HEK293 (cell line): ENCODE measurements around the gene UTP11.
A peak's percentile ranks its signal among the peaks of the same experiment; 100 is the strongest.

Source experiments
- CTCF ChIA-PET: fragments of 350-600 bp; formaldehyde crosslinking; extraction: SDS; loops from one replicate; lab custom pipeline; 2021; ENCODE audit warnings: antibody characterized with exemption; lab: Yijun Ruan, JAX
- POLR2A ChIA-PET: fragments of 300-600 bp; formaldehyde crosslinking; extraction: SDS; loops from one replicate; lab custom pipeline; 2020; ENCODE audit warnings: antibody characterized with exemption, inconsistent platforms; lab: Yijun Ruan, JAX
- H3K27ac ChIP-seq: fragments of 200-500 bp; sonication (Bioruptor generic); 2 replicates; pipeline ENCODE4 v1.5.1; 2014; ENCODE audit warnings: low read depth, low read length, control low read depth, inconsistent platforms; ENCODE audit errors: extremely low read depth
- H3K36me3 ChIP-seq, 2 experiments: fragments of 200-500 bp in 1 of 2; sonication (Bioruptor generic) in 1 of 2; 1 replicate in 1 of 2; 2 replicates in 1 of 2; pipeline ENCODE4 v1.5.1; 2014 to 2017; ENCODE audit warnings: inconsistent platforms in 2 of 2, low read length in 2 of 2; ENCODE audit not compliant: control insufficient read depth in 2 of 2, insufficient read depth in 1 of 2
- H3K4me1 ChIP-seq: fragments of 200-500 bp; sonication (Bioruptor generic); 2 replicates; pipeline ENCODE4 v1.5.1; 2014; ENCODE audit warnings: mild to moderate bottlenecking, low read length, inconsistent platforms; ENCODE audit not compliant: control insufficient read depth, insufficient read depth
- H3K4me3 ChIP-seq: 2 replicates; pipeline ENCODE4 v1.5.1; 2011; ENCODE audit warnings: low read depth, mild to moderate bottlenecking, control low read depth, low read length, moderate library complexity
- H3K9me3 ChIP-seq: fragments of 200-500 bp; sonication (Bioruptor generic); 2 replicates; pipeline ENCODE4 v1.5.1; 2014; ENCODE audit warnings: low read depth, low read length, inconsistent platforms; ENCODE audit not compliant: control insufficient read depth, insufficient read depth
- FEZF1 ChIP-seq: fragments of 450-650 bp; formaldehyde crosslinking; IDR thresholded peaks from 2 replicates; pipeline ENCODE4 v1.5.1; 2016; ENCODE audit warnings: missing biosample characterization, missing genetic modification characterization
- GLIS1 ChIP-seq: fragments of 450-650 bp; formaldehyde crosslinking; IDR thresholded peaks from 2 replicates; pipeline ENCODE4 v1.5.1; 2016; ENCODE audit warnings: missing biosample characterization, missing genetic modification characterization
- KLF16 ChIP-seq: fragments of 450-650 bp; formaldehyde crosslinking; IDR thresholded peaks from 2 replicates; pipeline ENCODE4 v1.5.1; 2017; ENCODE audit warnings: missing biosample characterization, missing genetic modification characterization
- MZF1 ChIP-seq: fragments of 450-650 bp; formaldehyde crosslinking; IDR thresholded peaks from 2 replicates; pipeline ENCODE4 v1.5.1; 2017; ENCODE audit warnings: missing biosample characterization, missing genetic modification characterization, borderline replicate concordance
- OVOL3 ChIP-seq: fragments of 450-650 bp; formaldehyde crosslinking; IDR thresholded peaks from 2 replicates; pipeline ENCODE4 v1.5.1; 2016; ENCODE audit warnings: missing biosample characterization, missing genetic modification characterization
- TRIM28 ChIP-seq: IDR thresholded peaks from 2 replicates; pipeline ENCODE4 v1.6.1; 2011; ENCODE audit warnings: low read length, control low read depth, borderline replicate concordance
- ZBTB20 ChIP-seq: fragments of 450-650 bp; formaldehyde crosslinking; IDR thresholded peaks from 2 replicates; pipeline ENCODE4 v1.5.1; 2016; ENCODE audit warnings: missing biosample characterization, missing genetic modification characterization
- ZBTB8A ChIP-seq: fragments of 450-650 bp; formaldehyde crosslinking; IDR thresholded peaks from 2 replicates; pipeline ENCODE4 v1.5.1; 2016; ENCODE audit warnings: missing biosample characterization, missing genetic modification characterization
- ZFP37 ChIP-seq: fragments of 450-650 bp; formaldehyde crosslinking; IDR thresholded peaks from 2 replicates; pipeline ENCODE4 v1.5.1; 2016; ENCODE audit warnings: missing biosample characterization, missing genetic modification characterization
- ZIC2 ChIP-seq: fragments of 450-650 bp; formaldehyde crosslinking; IDR thresholded peaks from 2 replicates; pipeline ENCODE4 v1.5.1; 2016; ENCODE audit warnings: missing biosample characterization, missing genetic modification characterization
- ZNF132 ChIP-seq: fragments of 450-650 bp; formaldehyde crosslinking; IDR thresholded peaks from 2 replicates; pipeline ENCODE4 v1.5.1; 2017; ENCODE audit warnings: missing biosample characterization, missing genetic modification characterization, borderline replicate concordance
- ZNF140 ChIP-seq: fragments of 450-650 bp; formaldehyde crosslinking; IDR thresholded peaks from 2 replicates; pipeline ENCODE4 v1.5.1; 2016; ENCODE audit warnings: missing biosample characterization, missing genetic modification characterization
- ZNF2 ChIP-seq: fragments of 450-650 bp; formaldehyde crosslinking; IDR thresholded peaks from 2 replicates; pipeline ENCODE4 v1.5.1; 2016; ENCODE audit warnings: missing biosample characterization, missing genetic modification characterization
- ZNF335 ChIP-seq: fragments of 450-650 bp; formaldehyde crosslinking; conservative IDR thresholded peaks from 2 replicates; pipeline ENCODE4 v1.5.1; 2016; ENCODE audit warnings: missing biosample characterization, missing genetic modification characterization
- ZNF341 ChIP-seq: fragments of 450-650 bp; formaldehyde crosslinking; IDR thresholded peaks from 2 replicates; pipeline ENCODE4; 2016; ENCODE audit warnings: low read depth, missing biosample characterization, missing genetic modification characterization
- ZNF350 ChIP-seq: fragments of 450-650 bp; formaldehyde crosslinking; IDR thresholded peaks from 2 replicates; pipeline ENCODE4 v1.5.0; 2017; ENCODE audit warnings: missing biosample characterization, mild to moderate bottlenecking, missing genetic modification characterization
- ZNF354C ChIP-seq: fragments of 450-650 bp; formaldehyde crosslinking; IDR thresholded peaks from 2 replicates; pipeline ENCODE4 v1.5.1; 2016; ENCODE audit warnings: missing biosample characterization, missing genetic modification characterization, low read depth, borderline replicate concordance
- ZNF391 ChIP-seq: fragments of 450-650 bp; formaldehyde crosslinking; IDR thresholded peaks from 2 replicates; pipeline ENCODE4 v1.5.1; 2016; ENCODE audit warnings: low read depth, missing biosample characterization, missing genetic modification characterization, borderline replicate concordance
- ZNF423 ChIP-seq: fragments of 450-650 bp; formaldehyde crosslinking; IDR thresholded peaks from 2 replicates; pipeline ENCODE4 v1.5.1; 2016; ENCODE audit warnings: missing biosample characterization, missing genetic modification characterization
- ZNF561 ChIP-seq: fragments of 450-650 bp; IDR thresholded peaks from 2 replicates; pipeline ENCODE4 v1.5.1; 2018; ENCODE audit warnings: missing biosample characterization, missing genetic modification characterization, borderline replicate concordance
- ZNF571 ChIP-seq: fragments of 450-650 bp; formaldehyde crosslinking; IDR thresholded peaks from 2 replicates; pipeline ENCODE4 v1.5.0; 2017; ENCODE audit warnings: missing biosample characterization, missing genetic modification characterization
- ZNF660 ChIP-seq: fragments of 450-650 bp; IDR thresholded peaks from 2 replicates; pipeline ENCODE4 v1.5.1; 2018; ENCODE audit warnings: missing biosample characterization, mild to moderate bottlenecking, missing genetic modification characterization
- ZNF664 ChIP-seq: fragments of 450-650 bp; formaldehyde crosslinking; IDR thresholded peaks from 2 replicates; pipeline ENCODE4 v1.5.1; 2016; ENCODE audit warnings: missing biosample characterization, missing genetic modification characterization
- ZNF701 ChIP-seq: fragments of 450-650 bp; formaldehyde crosslinking; IDR thresholded peaks from 2 replicates; pipeline ENCODE4 v1.5.1; 2016; ENCODE audit warnings: missing biosample characterization, missing genetic modification characterization
- ZNF768 ChIP-seq: fragments of 450-650 bp; formaldehyde crosslinking; IDR thresholded peaks from 2 replicates; pipeline ENCODE4 v1.5.1; 2018; ENCODE audit warnings: missing biosample characterization, mild to moderate bottlenecking, missing genetic modification characterization
- ZNF843 ChIP-seq: fragments of 450-650 bp; formaldehyde crosslinking; IDR thresholded peaks from 2 replicates; pipeline ENCODE4 v1.5.1; 2016; ENCODE audit warnings: missing biosample characterization, missing genetic modification characterization
- TF ChIP-seq, protein P1 (sequence below): fragments of 450-650 bp; formaldehyde crosslinking; IDR thresholded peaks from 2 replicates; pipeline ENCODE4 v1.5.1; 2016; ENCODE audit warnings: missing biosample characterization, missing genetic modification characterization
- TF ChIP-seq, protein P2 (sequence below): fragments of 450-650 bp; formaldehyde crosslinking; IDR thresholded peaks from 2 replicates; pipeline ENCODE4 v1.5.1; 2017; ENCODE audit warnings: missing biosample characterization, missing genetic modification characterization
- TF ChIP-seq, protein P3 (sequence below): fragments of 450-650 bp; formaldehyde crosslinking; IDR thresholded peaks from 2 replicates; pipeline ENCODE4 v1.5.1; 2016; ENCODE audit warnings: missing biosample characterization, missing genetic modification characterization
- TF ChIP-seq, protein P4 (sequence below): fragments of 450-650 bp; formaldehyde crosslinking; IDR thresholded peaks from 2 replicates; pipeline ENCODE4 v1.5.1; 2016; ENCODE audit warnings: missing biosample characterization, missing genetic modification characterization
- TF ChIP-seq, protein P5 (sequence below): fragments of 450-650 bp; formaldehyde crosslinking; IDR thresholded peaks from 2 replicates; pipeline ENCODE4 v1.5.1; 2017; ENCODE audit warnings: missing biosample characterization, missing genetic modification characterization

The UTP11 gene

DNA sequence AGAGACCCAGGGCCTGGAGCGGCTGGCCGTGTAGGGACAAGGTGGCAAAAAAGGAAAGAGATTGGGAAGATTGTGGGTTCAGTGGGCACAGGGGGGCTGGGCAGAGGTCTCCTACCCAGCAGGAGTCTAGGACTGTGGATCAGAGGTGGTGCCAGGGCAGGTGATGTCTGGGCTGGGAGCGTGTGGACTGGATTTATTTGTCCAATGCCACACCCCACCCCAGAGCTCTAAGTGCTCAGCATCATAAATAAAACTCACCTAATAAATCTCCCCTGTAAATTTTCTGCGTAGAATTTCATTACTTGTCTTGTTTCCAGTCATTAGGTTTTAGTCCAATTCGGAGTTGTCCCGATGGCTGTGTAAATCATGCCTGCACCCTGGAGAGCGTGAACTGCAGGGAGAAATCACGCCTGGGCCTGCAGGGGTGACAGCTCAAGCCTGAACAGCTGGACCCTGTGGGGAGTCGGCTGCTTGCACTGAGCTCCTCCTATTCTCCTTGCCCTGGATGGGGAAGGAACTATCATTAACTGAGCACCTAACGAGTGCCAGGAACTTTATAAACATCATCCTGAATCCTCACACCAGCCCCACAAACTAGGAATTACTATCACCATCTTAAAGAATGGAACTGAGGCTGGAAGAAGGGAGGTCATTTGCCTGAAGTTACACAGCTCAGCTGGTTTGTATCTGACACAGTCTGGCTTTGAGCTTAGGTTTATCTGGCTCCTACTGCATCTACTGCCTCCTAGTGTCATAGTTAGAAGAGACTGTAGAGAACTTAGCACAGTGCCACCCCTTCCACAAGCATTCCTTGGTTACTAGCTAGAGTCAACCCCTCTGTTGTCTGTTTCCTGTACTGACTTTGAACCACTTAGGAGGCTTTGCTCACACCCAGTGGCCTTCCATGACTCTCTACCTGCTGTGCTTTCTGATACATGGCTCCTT lies 59.0 kb downstream of the UTP11 start:
- ChIA-PET POLR2A (interaction anchor here (0.8 kb wide), 1 partner anchor 44 kb away, joined by 3 read pairs; no protein-coding TSS in a partner anchor), CTCF (interaction anchor here (0.5 to 2.2 kb wide), 20 partner anchors 9 to 911 kb away, joined by 3 to 27 read pairs (median 4); no protein-coding TSS in a partner anchor)
- Histone ChIP-seq H3K4me1 (no peaks in the 10 kb centered on the region), H3K4me3 (no peak overlapping the region), H3K36me3 (no peaks in the 10 kb centered on the region), H3K27ac (no peak overlapping the region), H3K9me3 (no peaks in the 10 kb centered on the region)
- no peak for TF ChIP-seq ZFP37 (tag by site-specific recombination)
- no peak for TF ChIP-seq ZNF335 (tag by site-specific recombination)
- TF ChIP-seq ZNF354C (tag by site-specific recombination), result no peak
- 0 out of 2 replicates have a peak, but pooled peaks have one; percentile 15 for TF ChIP-seq ZNF660 (tag by site-specific recombination)
- TF ChIP-seq MZF1 (tag by site-specific recombination), result no peak
- 0 out of 2 replicates have a peak, but pooled peaks have one; percentile 29 for TF ChIP-seq TRIM28
- TF ChIP-seq ZIC2 (tag by site-specific recombination), result peak; percentile 98
- TF ChIP-seq, protein P1, sequence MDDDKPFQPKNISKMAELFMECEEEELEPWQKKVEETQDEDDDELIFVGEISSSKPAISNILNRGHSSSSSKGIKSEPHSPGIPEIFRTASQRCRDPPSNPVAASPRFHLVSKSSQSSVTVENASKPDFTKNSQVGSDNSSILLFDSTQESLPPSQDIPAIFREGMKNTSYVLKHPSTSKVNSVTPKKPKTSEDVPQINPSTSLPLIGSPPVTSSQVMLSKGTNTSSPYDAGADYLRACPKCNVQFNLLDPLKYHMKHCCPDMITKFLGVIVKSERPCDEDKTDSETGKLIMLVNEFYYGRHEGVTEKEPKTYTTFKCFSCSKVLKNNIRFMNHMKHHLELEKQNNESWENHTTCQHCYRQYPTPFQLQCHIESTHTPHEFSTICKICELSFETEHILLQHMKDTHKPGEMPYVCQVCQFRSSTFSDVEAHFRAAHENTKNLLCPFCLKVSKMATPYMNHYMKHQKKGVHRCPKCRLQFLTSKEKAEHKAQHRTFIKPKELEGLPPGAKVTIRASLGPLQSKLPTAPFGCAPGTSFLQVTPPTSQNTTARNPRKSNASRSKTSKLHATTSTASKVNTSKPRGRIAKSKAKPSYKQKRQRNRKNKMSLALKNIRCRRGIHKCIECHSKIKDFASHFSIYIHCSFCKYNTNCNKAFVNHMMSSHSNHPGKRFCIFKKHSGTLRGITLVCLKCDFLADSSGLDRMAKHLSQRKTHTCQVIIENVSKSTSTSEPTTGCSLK (tag by site-specific recombination), result no peak
- TF ChIP-seq ZNF843, result no peak
- no peak; the same call in 1 of the 2 replicates for TF ChIP-seq ZBTB20 (tag by site-specific recombination)
- TF ChIP-seq ZNF768 (tag by site-specific recombination), result no peak
- TF ChIP-seq FEZF1, result peak; percentile 21; the same call in 1 of the 2 replicates
- no peak for TF ChIP-seq ZNF2 (tag by site-specific recombination)
- TF ChIP-seq, protein P2, sequence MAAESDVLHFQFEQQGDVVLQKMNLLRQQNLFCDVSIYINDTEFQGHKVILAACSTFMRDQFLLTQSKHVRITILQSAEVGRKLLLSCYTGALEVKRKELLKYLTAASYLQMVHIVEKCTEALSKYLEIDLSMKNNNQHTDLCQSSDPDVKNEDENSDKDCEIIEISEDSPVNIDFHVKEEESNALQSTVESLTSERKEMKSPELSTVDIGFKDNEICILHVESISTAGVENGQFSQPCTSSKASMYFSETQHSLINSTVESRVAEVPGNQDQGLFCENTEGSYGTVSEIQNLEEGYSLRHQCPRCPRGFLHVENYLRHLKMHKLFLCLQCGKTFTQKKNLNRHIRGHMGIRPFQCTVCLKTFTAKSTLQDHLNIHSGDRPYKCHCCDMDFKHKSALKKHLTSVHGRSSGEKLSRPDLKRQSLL (tag by site-specific recombination), result no peak
- TF ChIP-seq ZNF350 (tag by site-specific recombination), result no peak
- TF ChIP-seq KLF16 (tag by site-specific recombination), result no peak
- no peak for TF ChIP-seq OVOL3 (tag by site-specific recombination)
- TF ChIP-seq ZNF132 (tag by site-specific recombination), result no peak
- TF ChIP-seq ZNF391 (tag by site-specific recombination), result no peak
- TF ChIP-seq ZNF664 (tag by site-specific recombination), result peak; percentile 93
- TF ChIP-seq, protein P3, sequence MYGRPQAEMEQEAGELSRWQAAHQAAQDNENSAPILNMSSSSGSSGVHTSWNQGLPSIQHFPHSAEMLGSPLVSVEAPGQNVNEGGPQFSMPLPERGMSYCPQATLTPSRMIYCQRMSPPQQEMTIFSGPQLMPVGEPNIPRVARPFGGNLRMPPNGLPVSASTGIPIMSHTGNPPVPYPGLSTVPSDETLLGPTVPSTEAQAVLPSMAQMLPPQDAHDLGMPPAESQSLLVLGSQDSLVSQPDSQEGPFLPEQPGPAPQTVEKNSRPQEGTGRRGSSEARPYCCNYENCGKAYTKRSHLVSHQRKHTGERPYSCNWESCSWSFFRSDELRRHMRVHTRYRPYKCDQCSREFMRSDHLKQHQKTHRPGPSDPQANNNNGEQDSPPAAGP, result no peak
- TF ChIP-seq ZNF341 (tag by site-specific recombination), result peak; percentile 68
- TF ChIP-seq, protein P4, sequence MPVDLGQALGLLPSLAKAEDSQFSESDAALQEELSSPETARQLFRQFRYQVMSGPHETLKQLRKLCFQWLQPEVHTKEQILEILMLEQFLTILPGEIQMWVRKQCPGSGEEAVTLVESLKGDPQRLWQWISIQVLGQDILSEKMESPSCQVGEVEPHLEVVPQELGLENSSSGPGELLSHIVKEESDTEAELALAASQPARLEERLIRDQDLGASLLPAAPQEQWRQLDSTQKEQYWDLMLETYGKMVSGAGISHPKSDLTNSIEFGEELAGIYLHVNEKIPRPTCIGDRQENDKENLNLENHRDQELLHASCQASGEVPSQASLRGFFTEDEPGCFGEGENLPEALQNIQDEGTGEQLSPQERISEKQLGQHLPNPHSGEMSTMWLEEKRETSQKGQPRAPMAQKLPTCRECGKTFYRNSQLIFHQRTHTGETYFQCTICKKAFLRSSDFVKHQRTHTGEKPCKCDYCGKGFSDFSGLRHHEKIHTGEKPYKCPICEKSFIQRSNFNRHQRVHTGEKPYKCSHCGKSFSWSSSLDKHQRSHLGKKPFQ (tag by site-specific recombination), result no peak
- peak; percentile 18; the same call in 1 of the 2 replicates for TF ChIP-seq ZBTB8A (tag by site-specific recombination)
- no peak for TF ChIP-seq ZNF701 (tag by site-specific recombination)
- TF ChIP-seq, protein P5, sequence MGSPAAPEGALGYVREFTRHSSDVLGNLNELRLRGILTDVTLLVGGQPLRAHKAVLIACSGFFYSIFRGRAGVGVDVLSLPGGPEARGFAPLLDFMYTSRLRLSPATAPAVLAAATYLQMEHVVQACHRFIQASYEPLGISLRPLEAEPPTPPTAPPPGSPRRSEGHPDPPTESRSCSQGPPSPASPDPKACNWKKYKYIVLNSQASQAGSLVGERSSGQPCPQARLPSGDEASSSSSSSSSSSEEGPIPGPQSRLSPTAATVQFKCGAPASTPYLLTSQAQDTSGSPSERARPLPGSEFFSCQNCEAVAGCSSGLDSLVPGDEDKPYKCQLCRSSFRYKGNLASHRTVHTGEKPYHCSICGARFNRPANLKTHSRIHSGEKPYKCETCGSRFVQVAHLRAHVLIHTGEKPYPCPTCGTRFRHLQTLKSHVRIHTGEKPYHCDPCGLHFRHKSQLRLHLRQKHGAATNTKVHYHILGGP (tag by site-specific recombination), result no peak
- TF ChIP-seq GLIS1 (tag by site-specific recombination), result peak; percentile 33; the same call in 1 of the 2 replicates
- TF ChIP-seq ZNF423, result peak; percentile 85
- no peak for TF ChIP-seq ZNF561 (tag by site-specific recombination)
- TF ChIP-seq ZNF140 (tag by site-specific recombination), result no peak
- no peak for TF ChIP-seq ZNF571
